K562 (cell line): ENCODE results near the gene BCAS1.

ENCODE experiments used
- CBX5 ChIP-seq: IDR thresholded peaks from 2 replicates; pipeline ENCODE4 v1.6.1; 2014; ENCODE audit warnings: low read depth, borderline replicate concordance
- CREB1 ChIP-seq, 2 experiments: sonication (generic) in 1 of 2; formaldehyde crosslinking in 1 of 2; IDR thresholded peaks; 2 replicates each; pipeline versions ENCODE4 v1.6.1 to v1.8.0; 2012 to 2022; ENCODE audit warnings: inconsistent platforms in 1 of 2, mild to moderate bottlenecking in 1 of 2, missing genetic modification reagents in 1 of 2, moderate library complexity in 1 of 2
- CTCF ChIP-seq, 3 experiments: IDR thresholded peaks in 2 of 3; conservative IDR thresholded peaks in 1 of 3; 2 replicates each; pipeline ENCODE4 v1.5.1; 2011 to 2012; ENCODE audit warnings: low read length in 3 of 3, mild to moderate bottlenecking in 3 of 3, control low read depth in 2 of 3, improper control_type of control experiment in 1 of 3, inconsistent platforms in 1 of 3, low read depth in 1 of 3, mixed read lengths in 1 of 3, moderate library complexity in 1 of 3; ENCODE audit not compliant: insufficient read depth in 2 of 3
- EZH2 ChIP-seq: IDR thresholded peaks from 2 replicates; pipeline ENCODE4 v1.6.1; 2012; ENCODE audit warnings: low read depth, mild to moderate bottlenecking, inconsistent platforms, low read length, borderline replicate concordance
- JUN ChIP-seq, 2 experiments: sonication (generic) in 1 of 2; formaldehyde crosslinking in 1 of 2; IDR thresholded peaks; 2 replicates each; pipeline versions ENCODE4 v1.6.1 to v1.8.0; 2012 to 2022; ENCODE audit warnings: borderline replicate concordance in 2 of 2, mild to moderate bottlenecking in 2 of 2, improper control_type of control experiment in 1 of 2, low read depth in 1 of 2, low read length in 1 of 2, missing genetic modification reagents in 1 of 2
- YBX1 ChIP-seq: fragments of 450-650 bp; IDR thresholded peaks from 2 replicates; pipeline ENCODE4 v1.7.1; 2016; ENCODE audit warnings: mild to moderate bottlenecking

DNA sequence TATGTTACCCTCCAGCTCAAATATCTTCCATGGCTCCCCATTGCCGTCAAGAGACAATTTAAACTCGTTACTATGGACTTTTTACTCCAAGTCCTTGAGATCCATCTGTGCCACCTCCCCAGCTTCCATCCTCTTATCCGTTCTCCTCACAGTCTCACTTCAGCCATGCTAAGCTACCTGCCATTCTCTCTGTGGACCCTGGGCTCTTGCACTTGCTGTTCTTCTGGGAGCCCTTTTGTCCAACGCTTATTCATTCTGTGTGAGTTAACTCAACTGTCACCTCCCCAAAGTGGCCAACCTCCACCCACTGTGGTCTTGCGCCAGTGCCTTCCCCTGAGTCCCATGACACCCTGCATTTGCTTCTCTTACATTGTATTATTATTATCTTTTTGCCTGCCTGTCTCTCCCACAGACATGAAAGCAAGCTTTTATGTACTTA, 132.4 kb downstream of the BCAS1 start:
- TF ChIP-seq CBX5 (no peak), CREB1 (IDR thresholded peaks at IDR 0.05) (no peak), CREB1 (CRISPR knock-in tag; IDR thresholded peaks at IDR 0.05) (no peak), EZH2 (no peak), JUN (IDR thresholded peaks at IDR 0.05; ENCODE audit: borderline replicate concordance, low read depth, low read length) (no peak), JUN (CRISPR knock-in tag; IDR thresholded peaks at IDR 0.05; ENCODE audit: borderline replicate concordance) (no peak), CTCF (IDR thresholded peaks at IDR 0.05 in 2 of 3, conservative IDR thresholded peaks at IDR 0.05 in 1 of 3; ENCODE audit: insufficient read depth in 2 of 3, low read depth in 1 of 3, low read length in 3 of 3) (no peak), YBX1 (no peak)
